NCI-H2081 treated with DMSO at 0.1 percent for 48 hours (cell line): Measurements from ENCODE around the gene PPP3CA.

Experiments
- DNase-seq: peaks from one replicate; lab custom pipeline; 2025; lab: John Stamatoyannopoulos, UW

The PPP3CA gene

GRCh38 chr4:101175896-101176676 is 171.2 kb downstream of the PPP3CA start:
- DNase-seq, result no peak

DNA sequence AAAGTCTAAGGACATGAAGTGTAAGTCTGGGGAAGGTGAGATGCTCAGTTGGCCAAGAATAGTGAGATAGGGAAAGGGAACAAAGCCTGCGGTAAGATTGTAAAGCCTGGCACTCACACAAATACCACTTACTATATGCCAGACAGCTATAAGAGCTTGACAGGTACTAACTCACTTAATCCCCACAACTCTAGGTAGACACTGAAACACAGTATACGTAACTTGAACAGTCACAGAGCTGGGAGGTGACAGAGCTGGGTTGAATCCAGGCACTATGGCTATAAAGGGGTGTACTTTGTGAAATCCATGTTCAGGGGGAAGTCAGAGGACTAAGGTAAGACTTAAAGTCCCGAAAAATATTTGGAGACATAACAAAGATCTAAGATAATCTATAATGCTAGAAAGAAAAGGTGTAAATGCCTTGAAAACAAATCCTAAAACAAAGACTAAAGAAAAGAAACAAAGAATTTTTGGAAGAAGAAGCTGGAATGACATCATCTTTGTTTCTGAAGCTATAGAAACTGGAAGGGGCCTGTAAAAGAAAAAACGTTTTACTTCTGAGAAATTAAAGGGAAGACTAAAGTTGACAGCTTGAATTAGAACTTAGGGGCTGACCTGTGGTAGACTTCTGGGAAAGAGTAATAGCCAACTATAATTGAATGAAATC is 172.5 kb downstream of the PPP3CA start:
- DNase-seq, result no peak

DNA sequence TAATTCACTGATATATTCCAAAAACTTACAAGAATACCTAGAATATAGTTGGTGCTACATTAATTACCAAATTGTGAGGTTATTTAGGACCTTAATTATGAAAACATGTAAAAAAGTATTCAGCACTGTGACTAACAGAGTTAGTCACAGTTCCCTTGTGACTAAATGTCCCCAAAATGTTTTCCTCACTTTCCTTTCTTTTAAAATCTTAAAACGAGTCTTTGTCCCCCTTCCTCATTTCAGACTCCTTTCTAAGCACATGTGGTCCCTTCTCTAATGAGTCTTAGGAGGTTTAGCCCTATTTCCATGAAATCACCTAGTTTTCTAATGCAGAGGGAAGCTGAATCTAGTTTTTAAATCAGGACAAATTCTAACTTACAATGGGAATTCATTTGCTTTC is 175.0 kb downstream of the PPP3CA start:
- DNase-seq, result no peak

DNA sequence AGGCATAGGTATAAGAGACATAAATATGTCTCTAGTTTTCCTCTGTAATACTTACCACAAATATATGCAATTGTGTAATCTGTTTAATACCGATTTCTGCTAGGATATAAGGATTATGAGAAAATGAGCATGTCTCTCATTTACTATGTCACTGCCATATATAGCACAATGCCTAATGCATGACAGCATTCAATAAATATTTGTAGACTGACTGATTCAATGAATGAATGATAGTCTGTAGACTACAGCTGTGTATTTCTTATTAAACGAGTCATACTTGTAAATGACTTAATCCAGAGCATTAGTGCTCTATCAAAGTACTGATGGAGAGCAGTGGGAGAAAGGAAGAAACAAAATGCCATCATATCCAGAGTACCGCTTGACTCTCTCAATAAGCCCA is 175.6 kb downstream of the PPP3CA start:
- no peak for DNase-seq

- DNase-seq, result peak; percentile 25
Observed at GRCh38 chr4:101169044-101170014, 178.0 kb downstream of the PPP3CA start.

DNA sequence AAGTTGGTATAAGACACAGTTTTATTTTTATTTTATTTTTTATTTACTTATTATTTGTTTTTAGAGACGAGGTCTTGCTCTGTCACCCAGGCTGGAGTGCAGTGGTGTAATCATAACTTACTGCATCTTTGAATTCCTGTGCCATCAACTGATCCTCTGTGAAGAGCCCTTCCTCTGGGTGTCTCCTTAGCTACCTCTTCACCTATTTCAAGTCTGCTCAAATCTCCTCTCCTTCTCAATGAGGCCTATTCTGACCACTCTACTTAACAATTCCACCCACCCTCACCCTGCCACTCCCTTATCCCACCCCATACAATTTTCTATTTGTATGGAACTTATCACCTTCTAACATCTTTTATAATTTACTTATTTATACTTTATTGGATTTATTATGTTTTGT is 183.4 kb downstream of the PPP3CA start:
- DNase-seq, result no peak

DNA sequence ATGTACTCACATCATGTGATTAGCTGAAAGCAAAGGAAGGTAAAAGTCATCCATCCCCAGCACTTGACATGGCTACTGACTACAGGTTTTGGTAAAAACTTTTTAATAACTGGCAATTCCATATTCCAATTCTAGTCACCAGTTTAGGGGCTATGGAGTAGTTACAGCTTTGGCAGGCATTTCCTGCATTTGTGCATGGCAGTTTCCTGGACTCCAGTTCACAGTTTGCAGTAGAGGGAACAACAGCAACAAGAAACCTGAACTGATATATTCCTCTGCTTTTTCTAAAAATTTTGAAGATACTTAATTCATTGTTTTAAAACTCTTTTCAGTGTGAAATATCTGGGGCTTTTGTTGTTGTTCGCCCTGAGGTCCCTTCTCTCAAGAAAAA is 184.3 kb downstream of the PPP3CA start:
- no peak for DNase-seq

DNA sequence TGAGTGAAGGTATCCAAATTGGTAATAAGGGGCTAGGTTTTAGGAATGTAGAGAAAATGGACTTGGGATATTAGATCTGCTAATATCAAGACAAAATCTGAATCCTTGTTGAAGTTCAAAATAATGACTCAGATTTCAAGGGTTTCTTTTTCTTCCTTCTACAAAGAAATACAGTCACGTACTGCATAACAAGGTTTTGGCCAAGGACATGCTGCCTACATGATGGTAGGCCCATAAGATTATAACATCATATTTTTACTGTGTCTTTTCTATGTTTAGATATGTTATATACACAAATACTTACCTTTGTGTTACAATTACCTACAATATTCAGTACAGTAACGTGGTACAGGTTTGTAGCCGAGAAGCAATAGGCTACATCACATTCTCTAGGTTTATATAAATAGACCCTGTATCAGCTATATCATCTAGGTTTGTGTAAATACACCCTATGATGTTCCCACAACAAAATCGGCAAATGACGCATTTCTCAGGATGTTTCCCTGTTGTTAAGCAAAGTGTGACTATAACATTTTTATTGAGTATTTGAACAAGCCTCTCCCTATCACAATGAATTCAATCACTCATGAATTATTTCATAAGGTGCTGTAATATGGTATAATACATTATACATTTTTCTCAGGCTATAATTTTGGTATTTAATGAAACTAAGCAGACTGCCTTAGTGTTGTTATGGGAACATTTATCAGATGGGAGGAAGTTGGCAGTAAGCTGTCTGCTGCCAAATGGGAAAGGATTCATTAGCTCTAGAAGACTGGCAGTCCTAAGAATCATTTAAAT is 186.3 kb downstream of the PPP3CA start:
- DNase-seq, result no peak

- DNase-seq, result no peak
Observed at GRCh38 chr4:101158507-101158906, 188.8 kb downstream of the PPP3CA start.

DNA sequence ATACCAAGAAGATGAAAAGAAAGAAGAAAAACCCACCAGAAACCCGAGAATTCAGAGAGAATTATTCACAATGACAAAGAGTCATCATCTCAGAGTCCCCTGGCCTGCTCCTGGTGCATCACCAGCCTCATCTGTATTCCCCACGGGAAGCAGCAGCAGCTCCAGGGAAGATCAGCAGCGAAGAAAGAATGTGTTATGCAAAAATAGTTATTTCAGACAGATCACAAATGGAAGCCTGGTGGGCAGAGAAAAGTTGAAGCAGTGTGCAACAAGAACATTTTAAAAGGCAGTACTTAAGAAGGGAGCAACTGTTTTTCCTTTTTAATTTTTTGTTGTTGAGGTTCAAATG is 189.2 kb downstream of the PPP3CA start:
- DNase-seq, result no peak

DNA sequence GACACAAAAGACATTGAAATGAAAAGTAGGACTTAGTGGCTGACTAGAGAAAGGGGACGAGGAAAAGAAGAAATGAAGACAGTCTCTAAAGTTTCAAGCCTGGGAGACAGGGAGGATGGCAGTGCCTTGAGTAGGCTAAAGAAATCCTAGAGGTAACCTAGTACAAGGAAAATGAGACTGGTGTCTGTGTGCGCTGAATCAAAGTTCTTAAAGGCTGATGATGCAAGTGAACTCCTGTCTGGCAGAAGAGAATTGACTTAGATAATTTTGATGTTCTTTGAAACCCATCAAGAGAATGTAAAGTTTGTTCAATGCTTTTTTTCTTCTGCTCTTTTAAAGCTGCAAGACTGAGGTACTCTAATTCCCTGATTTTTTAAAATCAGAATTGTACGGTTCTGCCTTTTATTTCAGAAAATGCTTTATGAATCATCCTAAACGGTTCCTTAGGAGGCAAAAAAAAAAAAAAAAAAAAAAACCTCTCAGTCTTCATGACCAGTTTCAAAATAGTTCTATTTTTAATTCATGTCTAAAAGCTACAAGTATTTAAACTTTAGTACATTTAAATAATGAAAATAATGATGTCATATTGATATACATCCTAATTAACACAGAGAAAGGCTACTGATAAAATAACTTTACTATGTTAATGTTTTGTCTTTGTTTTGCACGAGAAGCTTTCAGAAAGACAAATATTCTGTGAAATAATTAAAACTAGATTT is 189.8 kb downstream of the PPP3CA start:
- DNase-seq, result no peak

DNA sequence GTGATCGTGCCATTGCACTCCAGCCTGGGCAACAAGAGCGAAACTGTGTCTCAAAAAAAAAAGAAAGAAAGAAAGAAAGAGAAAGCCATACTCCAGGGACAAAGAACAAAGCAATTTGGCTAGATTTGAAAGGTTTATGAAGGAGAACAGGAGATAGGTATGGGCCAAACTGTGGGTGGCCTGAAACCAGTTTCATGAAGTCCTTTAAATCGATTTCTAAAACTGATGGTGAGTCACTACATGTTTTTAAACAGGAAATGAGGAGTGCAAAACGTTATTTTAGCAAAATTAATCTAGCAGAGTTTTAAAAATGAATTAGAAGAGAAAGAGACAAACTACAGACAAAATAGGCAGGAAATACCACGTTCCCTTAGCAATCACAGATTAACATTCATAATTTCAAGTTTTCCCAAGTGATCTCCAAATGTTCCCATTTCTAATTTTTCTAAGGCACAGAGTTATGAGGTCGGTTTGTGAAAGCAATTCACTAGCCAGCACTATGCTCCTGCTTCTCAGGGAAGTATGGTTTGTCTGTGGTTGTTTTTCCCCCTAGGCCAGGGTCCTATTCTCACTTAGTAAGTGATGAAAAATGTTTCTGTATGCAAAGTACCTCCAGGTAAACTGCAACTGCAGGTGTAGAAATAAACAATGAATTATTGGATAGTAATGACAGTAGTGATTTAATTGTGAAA is 190.6 kb downstream of the PPP3CA start:
- DNase-seq, result no peak

DNA sequence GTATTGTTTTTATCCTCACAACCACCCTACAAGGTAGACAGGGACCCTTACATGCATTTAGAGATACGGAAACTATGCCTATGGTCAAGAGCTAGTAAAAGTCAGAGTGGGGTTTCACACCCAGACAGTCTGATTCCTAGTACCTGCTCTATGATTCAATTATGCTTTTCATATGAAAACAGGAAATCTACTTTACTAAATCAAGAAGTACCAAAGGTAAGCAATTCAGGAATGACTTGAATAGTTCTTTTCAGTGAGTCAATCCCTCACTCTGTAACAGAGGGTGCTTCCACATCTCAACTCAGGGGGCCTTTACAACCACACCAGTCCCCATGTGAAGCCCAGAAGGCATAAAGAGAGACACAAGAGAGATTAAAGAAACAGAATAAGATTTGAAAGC is 191.4 kb downstream of the PPP3CA start:
- DNase-seq, result no peak

DNA sequence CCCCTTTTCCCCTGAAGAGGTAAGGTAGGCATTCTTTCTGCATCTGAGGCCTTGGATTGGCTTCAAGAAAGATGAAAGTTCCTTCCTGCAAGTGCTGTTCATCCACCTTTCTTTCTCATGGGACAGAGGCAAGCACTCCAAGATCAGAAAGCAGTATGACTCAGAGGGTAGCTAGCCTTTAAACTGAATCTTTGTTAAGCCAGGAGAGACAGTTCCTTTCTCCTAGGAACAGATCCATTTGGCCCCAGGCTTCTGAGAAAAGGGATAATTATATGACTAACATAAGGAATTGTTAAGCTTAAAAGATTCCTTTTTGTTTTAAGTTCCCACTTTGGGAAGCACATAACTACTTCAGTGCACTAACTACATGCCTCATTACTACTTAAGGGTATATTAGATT is 192.0 kb downstream of the PPP3CA start:
- no peak for DNase-seq

DNA sequence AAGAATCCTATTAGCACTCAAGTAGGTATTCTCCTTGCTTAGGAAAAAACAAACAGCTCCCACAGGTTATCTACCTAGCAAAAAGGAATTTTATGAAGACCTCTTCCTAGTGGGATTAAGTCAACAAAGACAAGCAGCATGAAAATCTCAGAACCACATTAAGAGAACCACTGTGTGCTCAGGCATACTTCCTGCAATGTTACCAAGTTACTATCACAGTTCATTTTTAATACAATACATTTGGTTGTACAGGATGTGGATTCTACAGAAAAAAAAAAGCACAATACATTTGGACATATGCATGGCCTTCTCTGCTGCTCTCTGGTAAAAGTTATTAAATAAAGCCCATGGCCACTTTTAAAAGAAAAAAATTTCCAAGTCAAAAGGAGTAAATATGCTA is 193.7 kb downstream of the PPP3CA start:
- no peak for DNase-seq

DNA sequence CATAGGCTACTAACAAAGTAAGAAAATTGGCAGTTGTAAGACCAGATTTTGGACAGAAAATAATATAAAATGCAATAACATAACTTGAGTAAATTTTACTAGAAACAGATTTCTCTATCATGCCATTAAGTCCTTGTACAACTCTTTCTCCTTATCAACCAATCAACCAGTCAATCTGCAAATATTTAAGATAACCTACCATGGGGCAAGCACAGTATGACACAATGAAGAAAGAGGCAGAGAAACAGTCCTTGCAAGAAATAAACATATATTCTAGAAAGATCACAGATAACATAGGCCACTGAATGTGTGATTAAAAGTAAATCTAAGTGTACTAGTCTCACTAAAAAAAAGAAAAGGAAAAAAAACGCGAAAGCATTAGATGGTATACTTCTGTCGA is 194.8 kb downstream of the PPP3CA start:
- DNase-seq, result no peak

DNA sequence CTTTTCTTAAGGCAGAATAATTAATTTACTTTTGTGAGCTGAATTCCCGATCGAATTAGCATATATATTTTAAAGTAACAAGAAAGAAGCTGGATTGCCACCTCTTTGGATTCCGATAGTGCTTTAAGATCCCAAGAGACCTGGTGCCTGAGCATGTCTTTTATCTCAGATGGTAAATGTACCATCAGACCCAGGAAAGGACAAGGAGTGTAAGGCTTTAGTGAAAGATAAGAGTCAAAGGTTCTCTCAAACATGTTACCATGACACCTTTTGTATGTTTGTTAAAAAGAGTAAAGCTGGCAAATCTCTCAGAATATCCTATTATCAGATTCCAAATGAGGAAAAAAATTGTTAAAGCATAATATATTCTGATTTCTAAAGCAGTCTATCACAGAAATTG is 198.8 kb downstream of the PPP3CA start:
- no peak for DNase-seq

DNA sequence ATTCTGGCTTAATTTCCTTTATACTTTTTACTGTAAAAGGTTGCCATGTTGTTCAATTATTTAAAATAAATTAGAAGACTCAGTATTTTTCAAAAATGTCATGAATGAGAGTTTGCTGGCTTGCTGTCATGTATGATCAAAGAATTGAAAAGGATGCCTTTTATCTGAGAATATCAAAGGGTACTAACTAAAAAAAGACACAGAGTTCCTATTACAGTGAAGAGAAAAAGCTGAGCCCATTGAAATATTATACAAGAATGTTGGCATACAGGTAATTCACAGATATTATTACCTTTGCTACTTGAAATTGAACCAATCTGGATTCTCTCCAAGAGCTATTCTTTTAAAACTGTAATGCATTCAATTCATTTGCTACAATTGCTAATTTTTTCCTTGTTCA is 200.0 kb downstream of the PPP3CA start:
- DNase-seq, result no peak

- no peak for DNase-seq
Observed at GRCh38 chr4:101145021-101145420, 202.3 kb downstream of the PPP3CA start.

DNA sequence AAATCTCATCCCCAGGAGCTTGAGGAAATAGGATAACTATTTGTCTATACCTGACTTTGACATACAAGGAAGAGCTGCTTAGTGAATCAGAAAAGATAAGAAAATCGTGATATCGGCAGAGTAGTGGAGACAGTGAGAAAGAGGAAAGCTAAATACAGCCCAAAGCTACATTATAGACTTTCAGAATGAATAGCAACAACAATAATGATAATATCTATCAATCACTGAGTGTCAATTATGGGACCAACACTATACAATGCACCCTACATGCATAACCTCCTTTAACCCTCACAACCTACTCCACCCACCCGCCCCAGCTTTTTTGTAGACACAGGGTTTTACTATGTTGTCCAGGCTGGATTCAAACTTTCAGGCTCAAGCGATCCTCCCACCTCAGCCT is 205.1 kb downstream of the PPP3CA start:
- no peak for DNase-seq

GRCh38 chr4:101141855-101142254 is 205.5 kb downstream of the PPP3CA start:
- DNase-seq, result no peak
